HepG2 (cell line): ENCODE results near the gene INHBE. TPM values are rescaled to one million over a fixed set of nuclear protein-coding genes. Genes with fewer than 3 reads are reported as not detected.
A peak's percentile ranks its signal among the peaks of the same experiment; 100 is the strongest.

Experiments
- AGO1 ChIP-seq: fragments of 200-400 bp; formaldehyde crosslinking; IDR thresholded peaks from 2 replicates; pipeline ENCODE4 v1.6.1; 2017; ENCODE audit warnings: mild to moderate bottlenecking, low read depth, low read length, moderate library complexity; ENCODE audit not compliant: poor library complexity, severe bottlenecking
- CENPX ChIP-seq: sonication (generic); formaldehyde crosslinking; IDR thresholded peaks from 2 replicates; pipeline ENCODE4 v1.9.0; 2021; ENCODE audit warnings: mild to moderate bottlenecking, missing genetic modification reagents, moderate library complexity
- DNMT3B ChIP-seq: conservative IDR thresholded peaks from 2 replicates; pipeline ENCODE4 v1.6.1; 2016; ENCODE audit warnings: missing biosample characterization, control low read depth
- HNF4A ChIP-seq: sonication (generic); formaldehyde crosslinking; IDR thresholded peaks from 2 replicates; pipeline ENCODE4 v1.4.0; 2020; ENCODE audit warnings: missing genetic modification reagents
- KMT2B ChIP-seq: IDR thresholded peaks from 2 replicates; pipeline ENCODE4 v1.6.1; 2016; ENCODE audit warnings: missing genetic modification reagents, missing compliant biosample characterization
- MTA1 ChIP-seq: sonication (generic); formaldehyde crosslinking; IDR thresholded peaks from 2 replicates; pipeline ENCODE4 v1.4.0; 2020; ENCODE audit warnings: missing genetic modification reagents, mild to moderate bottlenecking, borderline replicate concordance
- NCOA1 ChIP-seq: sonication (generic); formaldehyde crosslinking; IDR thresholded peaks from 2 replicates; pipeline ENCODE4 v1.9.0; 2021; ENCODE audit warnings: missing genetic modification reagents
- NPAS2 ChIP-seq: sonication (generic); formaldehyde crosslinking; IDR thresholded peaks from 2 replicates; pipeline ENCODE4 v1.8.0; 2022; ENCODE audit warnings: mild to moderate bottlenecking, missing genetic modification reagents, borderline replicate concordance
- PHF8 ChIP-seq: sonication (generic); formaldehyde crosslinking; IDR thresholded peaks from 2 replicates; pipeline ENCODE4 v1.5.0; 2020; ENCODE audit warnings: missing genetic modification reagents
- POLR2AphosphoS2 ChIP-seq: IDR thresholded peaks from 2 replicates; pipeline ENCODE4 v1.6.1; 2011; ENCODE audit warnings: low read depth, low read length, improper control_type of control experiment
- SRSF4 ChIP-seq: fragments of 200-400 bp; formaldehyde crosslinking; IDR thresholded peaks from one replicate; pipeline ENCODE4 v1.6.1; 2018; ENCODE audit warnings: mild to moderate bottlenecking, low read depth, low read length, moderate library complexity; ENCODE audit not compliant: poor library complexity, severe bottlenecking
- TAF1 ChIP-seq: sonication (generic); formaldehyde crosslinking; IDR thresholded peaks from 2 replicates; pipeline ENCODE4 v1.4.0; 2020; ENCODE audit warnings: missing genetic modification reagents
- TBX2 ChIP-seq: sonication (generic); formaldehyde crosslinking; IDR thresholded peaks from 2 replicates; pipeline ENCODE4 v1.5.0; 2020; ENCODE audit warnings: missing genetic modification reagents, mild to moderate bottlenecking, borderline replicate concordance
- ZFY ChIP-seq: sonication (generic); formaldehyde crosslinking; IDR thresholded peaks from 2 replicates; pipeline ENCODE4 v1.4.0; 2020; ENCODE audit warnings: missing genetic modification reagents
- ZMAT3 ChIP-seq: sonication (generic); formaldehyde crosslinking; conservative IDR thresholded peaks from 2 replicates; pipeline ENCODE4 v1.7.0; 2021; ENCODE audit warnings: missing genetic modification reagents
- ZNF253 ChIP-seq: sonication (generic); formaldehyde crosslinking; IDR thresholded peaks from 2 replicates; pipeline ENCODE4 v1.8.0; 2022; ENCODE audit warnings: mild to moderate bottlenecking, missing genetic modification reagents, borderline replicate concordance
- ZNF446 ChIP-seq: sonication (generic); formaldehyde crosslinking; IDR thresholded peaks from 2 replicates; pipeline ENCODE4 v1.5.0; 2020; ENCODE audit warnings: mild to moderate bottlenecking, missing genetic modification reagents
- ZNF460 ChIP-seq: sonication (generic); formaldehyde crosslinking; IDR thresholded peaks from 2 replicates; pipeline ENCODE4 v1.5.1; 2020; ENCODE audit warnings: missing genetic modification reagents, mild to moderate bottlenecking, borderline replicate concordance
- ZNF678 ChIP-seq: sonication (generic); formaldehyde crosslinking; IDR thresholded peaks from 2 replicates; pipeline ENCODE4 v1.4.0; 2020; ENCODE audit warnings: mild to moderate bottlenecking, missing genetic modification reagents
- ZNF782 ChIP-seq: sonication (generic); formaldehyde crosslinking; IDR thresholded peaks from 2 replicates; pipeline ENCODE4 v1.4.0; 2020; ENCODE audit warnings: missing genetic modification reagents, mild to moderate bottlenecking, borderline replicate concordance
- polyA plus RNA-seq, 8 experiments: library from polyadenylated mRNA; depleted of rRNA in 3 of 8; stranded (reverse) in 7 of 8; unstranded in 1 of 8; fragments of >200 nt; fragmentation: Illumina TruSeq in 4 of 8; extraction: Trizol in 4 of 8; gene quantifications; 2 replicates each; pipeline versions ENCODE4 v1.2.1 to v1.2.3, GENCODE V29; 2011 to 2016; ENCODE audit warnings: low read depth in 4 of 8, missing spikeins in 1 of 8, mixed read lengths in 1 of 8; ENCODE audit not compliant: insufficient read depth in 1 of 8
- total RNA-seq, 5 experiments: library from RNA; depleted of rRNA; stranded (reverse); fragments of >200 nt; fragmentation: Illumina TruSeq; extraction: Trizol; gene quantifications; 2 replicates each; pipeline ENCODE4 v1.2.3, GENCODE V29; 2016; ENCODE audit warnings: low read depth in 1 of 5
- TF ChIP-seq, protein P1 (sequence below): sonication (generic); formaldehyde crosslinking; conservative IDR thresholded peaks from 2 replicates; pipeline ENCODE4 v1.4.0; 2020; ENCODE audit warnings: mild to moderate bottlenecking, missing genetic modification reagents, moderate library complexity
- TF ChIP-seq, protein P2 (sequence below): sonication (generic); formaldehyde crosslinking; IDR thresholded peaks from 2 replicates; pipeline ENCODE4 v1.4.0; 2020; ENCODE audit warnings: missing genetic modification reagents
- TF ChIP-seq, protein P3 (sequence below): sonication (generic); formaldehyde crosslinking; IDR thresholded peaks from 2 replicates; pipeline ENCODE4 v1.4.0; 2020; ENCODE audit warnings: mild to moderate bottlenecking, missing genetic modification reagents
- TF ChIP-seq, protein P4 (sequence below): IDR thresholded peaks from 2 replicates; pipeline ENCODE4 v1.6.1; 2016; ENCODE audit warnings: missing genetic modification reagents, missing compliant biosample characterization

INHBE gene
- total and polyA plus RNA-seq, 2 of the 13 experiments (the other 11 are each of a cell fraction or from before 2014, with no cell fraction given): 17.0 to 32.0 TPM

DNA sequence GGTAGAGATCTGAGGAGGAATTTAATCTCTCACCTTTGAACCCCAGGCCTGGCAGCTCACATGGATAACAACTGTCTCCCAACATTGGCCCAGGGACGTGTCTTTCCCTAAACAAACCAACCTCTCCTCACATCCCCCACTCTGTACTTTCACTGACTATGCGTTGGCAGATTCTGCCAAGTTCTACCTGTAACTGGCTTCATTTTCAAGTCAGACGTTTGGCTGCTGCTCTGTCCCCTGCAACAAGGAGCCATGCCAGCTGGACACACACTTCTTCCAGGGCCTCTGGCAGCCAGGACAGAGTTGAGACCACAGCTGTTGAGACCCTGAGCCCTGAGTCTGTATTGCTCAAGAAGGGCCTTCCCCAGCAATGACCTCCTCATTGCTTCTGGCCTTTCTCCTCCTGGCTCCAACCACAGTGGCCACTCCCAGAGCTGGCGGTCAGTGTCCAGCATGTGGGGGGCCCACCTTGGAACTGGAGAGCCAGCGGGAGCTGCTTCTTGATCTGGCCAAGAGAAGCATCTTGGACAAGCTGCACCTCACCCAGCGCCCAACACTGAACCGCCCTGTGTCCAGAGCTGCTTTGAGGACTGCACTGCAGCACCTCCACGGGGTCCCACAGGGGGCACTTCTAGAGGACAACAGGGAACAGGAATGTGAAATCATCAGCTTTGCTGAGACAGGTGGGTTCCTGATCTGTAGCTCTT is 20.4 kb upstream of the INHBE start, which contains the start of gene INHBC (continued):
- TF ChIP-seq, protein P1, sequence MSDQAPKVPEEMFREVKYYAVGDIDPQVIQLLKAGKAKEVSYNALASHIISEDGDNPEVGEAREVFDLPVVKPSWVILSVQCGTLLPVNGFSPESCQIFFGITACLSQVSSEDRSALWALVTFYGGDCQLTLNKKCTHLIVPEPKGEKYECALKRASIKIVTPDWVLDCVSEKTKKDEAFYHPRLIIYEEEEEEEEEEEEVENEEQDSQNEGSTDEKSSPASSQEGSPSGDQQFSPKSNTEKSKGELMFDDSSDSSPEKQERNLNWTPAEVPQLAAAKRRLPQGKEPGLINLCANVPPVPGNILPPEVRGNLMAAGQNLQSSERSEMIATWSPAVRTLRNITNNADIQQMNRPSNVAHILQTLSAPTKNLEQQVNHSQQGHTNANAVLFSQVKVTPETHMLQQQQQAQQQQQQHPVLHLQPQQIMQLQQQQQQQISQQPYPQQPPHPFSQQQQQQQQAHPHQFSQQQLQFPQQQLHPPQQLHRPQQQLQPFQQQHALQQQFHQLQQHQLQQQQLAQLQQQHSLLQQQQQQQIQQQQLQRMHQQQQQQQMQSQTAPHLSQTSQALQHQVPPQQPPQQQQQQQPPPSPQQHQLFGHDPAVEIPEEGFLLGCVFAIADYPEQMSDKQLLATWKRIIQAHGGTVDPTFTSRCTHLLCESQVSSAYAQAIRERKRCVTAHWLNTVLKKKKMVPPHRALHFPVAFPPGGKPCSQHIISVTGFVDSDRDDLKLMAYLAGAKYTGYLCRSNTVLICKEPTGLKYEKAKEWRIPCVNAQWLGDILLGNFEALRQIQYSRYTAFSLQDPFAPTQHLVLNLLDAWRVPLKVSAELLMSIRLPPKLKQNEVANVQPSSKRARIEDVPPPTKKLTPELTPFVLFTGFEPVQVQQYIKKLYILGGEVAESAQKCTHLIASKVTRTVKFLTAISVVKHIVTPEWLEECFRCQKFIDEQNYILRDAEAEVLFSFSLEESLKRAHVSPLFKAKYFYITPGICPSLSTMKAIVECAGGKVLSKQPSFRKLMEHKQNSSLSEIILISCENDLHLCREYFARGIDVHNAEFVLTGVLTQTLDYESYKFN (CRISPR knock-in tag): peak; percentile 70
- TF ChIP-seq ZNF446 (CRISPR knock-in tag) (no peak), POLR2AphosphoS2 (no peak), ZNF460 (CRISPR knock-in tag) (no peak), TAF1 (CRISPR knock-in tag) (peak; percentile 19; the same call in 1 of the 2 replicates), PHF8 (CRISPR knock-in tag) (peak; percentile 65), ZNF678 (CRISPR knock-in tag) (0 out of 2 replicates have a peak, but pooled peaks have one; percentile 55), NCOA1 (no peak), KMT2B (CRISPR knock-in tag) (0 out of 2 replicates have a peak, but pooled peaks have one; percentile 18), TBX2 (CRISPR knock-in tag) (no peak; the same call in 1 of the 2 replicates), NPAS2 (CRISPR knock-in tag) (0 out of 2 replicates have a peak, but pooled peaks have one; percentile 39), MTA1 (CRISPR knock-in tag) (peak; percentile 79; the same call in 1 of the 2 replicates), ZNF782 (CRISPR knock-in tag) (no peak), HNF4A (CRISPR knock-in tag) (peak; percentile 80), AGO1 (no peak), ZNF253 (CRISPR knock-in tag) (no peak), CENPX (CRISPR knock-in tag) (no peak), ZMAT3 (CRISPR knock-in tag) (no peak), ZFY (peak; percentile 59), SRSF4 (no peak), DNMT3B (no peak)
- TF ChIP-seq, protein P2, sequence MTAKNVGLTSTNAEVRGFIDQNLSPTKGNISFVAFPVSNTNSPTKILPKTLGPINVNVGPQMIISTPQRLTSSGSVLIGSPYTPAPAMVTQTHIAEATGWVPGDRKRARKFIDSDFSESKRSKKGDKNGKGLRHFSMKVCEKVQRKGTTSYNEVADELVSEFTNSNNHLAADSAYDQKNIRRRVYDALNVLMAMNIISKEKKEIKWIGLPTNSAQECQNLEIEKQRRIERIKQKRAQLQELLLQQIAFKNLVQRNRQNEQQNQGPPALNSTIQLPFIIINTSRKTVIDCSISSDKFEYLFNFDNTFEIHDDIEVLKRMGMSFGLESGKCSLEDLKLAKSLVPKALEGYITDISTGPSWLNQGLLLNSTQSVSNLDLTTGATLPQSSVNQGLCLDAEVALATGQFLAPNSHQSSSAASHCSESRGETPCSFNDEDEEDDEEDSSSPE: 0 out of 2 replicates have a peak, but pooled peaks have one; percentile 16
- TF ChIP-seq, protein P3, sequence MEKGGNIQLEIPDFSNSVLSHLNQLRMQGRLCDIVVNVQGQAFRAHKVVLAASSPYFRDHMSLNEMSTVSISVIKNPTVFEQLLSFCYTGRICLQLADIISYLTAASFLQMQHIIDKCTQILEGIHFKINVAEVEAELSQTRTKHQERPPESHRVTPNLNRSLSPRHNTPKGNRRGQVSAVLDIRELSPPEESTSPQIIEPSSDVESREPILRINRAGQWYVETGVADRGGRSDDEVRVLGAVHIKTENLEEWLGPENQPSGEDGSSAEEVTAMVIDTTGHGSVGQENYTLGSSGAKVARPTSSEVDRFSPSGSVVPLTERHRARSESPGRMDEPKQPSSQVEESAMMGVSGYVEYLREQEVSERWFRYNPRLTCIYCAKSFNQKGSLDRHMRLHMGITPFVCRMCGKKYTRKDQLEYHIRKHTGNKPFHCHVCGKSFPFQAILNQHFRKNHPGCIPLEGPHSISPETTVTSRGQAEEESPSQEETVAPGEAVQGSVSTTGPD (CRISPR knock-in tag): 0 out of 2 replicates have a peak, but pooled peaks have one; percentile 23
- TF ChIP-seq, protein P4, sequence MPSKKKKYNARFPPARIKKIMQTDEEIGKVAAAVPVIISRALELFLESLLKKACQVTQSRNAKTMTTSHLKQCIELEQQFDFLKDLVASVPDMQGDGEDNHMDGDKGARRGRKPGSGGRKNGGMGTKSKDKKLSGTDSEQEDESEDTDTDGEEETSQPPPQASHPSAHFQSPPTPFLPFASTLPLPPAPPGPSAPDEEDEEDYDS (CRISPR knock-in tag): peak; percentile 41; the same call in 1 of the 2 replicates
